Airway epithelial cell (primary cell): Measurements from ENCODE around the gene MRPL39. TPM values are rescaled to one million over a fixed set of nuclear protein-coding genes. Genes with fewer than 3 reads are reported as not detected.

ENCODE experiments used
- total RNA-seq: library from RNA; depleted of rRNA; stranded (reverse); fragments of >200 nt; gene quantifications from 2 replicates; pipeline ENCODE4 v1.2.3, GENCODE V29; 2015

Gene MRPL39
- 39.0 and 50.8 TPM in 2 replicates for total RNA-seq

DNA sequence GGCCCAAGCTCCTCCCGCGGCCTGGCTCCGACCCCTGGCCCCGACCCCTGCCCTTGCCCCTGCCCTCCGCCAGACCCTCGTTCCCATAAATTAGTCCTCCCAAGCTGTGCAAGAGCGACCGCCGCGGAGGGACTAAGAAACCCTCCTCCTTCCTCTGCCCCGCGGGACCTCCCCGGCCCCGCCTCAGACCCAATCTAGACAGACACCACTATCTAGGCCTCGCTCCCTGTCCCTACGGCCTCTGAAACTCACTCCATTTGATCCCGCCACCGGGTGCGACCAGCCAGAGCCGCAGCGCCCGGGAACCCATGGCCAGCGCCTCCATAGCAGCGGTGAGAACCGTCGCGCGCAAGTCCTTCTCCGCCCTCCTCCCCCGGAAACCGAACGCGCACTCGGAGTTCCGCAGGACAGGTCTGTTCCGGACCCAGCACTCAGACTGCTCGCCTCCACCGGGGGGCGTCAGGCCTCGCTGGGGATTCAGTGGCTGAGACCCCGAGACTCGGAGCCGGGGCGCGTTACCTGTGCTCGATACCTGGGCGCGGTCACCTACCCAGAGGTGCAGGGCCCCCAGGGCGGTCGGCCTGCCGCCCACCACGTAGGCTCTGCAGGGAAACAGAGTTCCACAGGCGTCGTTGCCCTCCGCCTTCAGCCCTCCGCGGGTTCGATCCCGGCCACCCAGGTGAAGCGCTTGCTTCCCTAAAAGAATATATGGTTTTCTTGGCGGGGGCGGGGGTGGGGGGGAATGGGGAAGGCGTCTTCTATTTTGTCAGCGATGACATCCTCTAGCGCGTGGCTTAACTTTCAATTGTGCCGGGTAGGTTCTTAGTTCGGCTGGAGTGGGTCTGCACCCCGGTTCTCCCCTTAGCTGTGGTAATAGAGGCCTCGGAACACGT, at the start of gene MRPL39:
MRPL39 (minus strand) TSS at position 331 of the 893 bp plus-strand sequence; CDS start at position 325, 6 bp downstream.

DNA sequence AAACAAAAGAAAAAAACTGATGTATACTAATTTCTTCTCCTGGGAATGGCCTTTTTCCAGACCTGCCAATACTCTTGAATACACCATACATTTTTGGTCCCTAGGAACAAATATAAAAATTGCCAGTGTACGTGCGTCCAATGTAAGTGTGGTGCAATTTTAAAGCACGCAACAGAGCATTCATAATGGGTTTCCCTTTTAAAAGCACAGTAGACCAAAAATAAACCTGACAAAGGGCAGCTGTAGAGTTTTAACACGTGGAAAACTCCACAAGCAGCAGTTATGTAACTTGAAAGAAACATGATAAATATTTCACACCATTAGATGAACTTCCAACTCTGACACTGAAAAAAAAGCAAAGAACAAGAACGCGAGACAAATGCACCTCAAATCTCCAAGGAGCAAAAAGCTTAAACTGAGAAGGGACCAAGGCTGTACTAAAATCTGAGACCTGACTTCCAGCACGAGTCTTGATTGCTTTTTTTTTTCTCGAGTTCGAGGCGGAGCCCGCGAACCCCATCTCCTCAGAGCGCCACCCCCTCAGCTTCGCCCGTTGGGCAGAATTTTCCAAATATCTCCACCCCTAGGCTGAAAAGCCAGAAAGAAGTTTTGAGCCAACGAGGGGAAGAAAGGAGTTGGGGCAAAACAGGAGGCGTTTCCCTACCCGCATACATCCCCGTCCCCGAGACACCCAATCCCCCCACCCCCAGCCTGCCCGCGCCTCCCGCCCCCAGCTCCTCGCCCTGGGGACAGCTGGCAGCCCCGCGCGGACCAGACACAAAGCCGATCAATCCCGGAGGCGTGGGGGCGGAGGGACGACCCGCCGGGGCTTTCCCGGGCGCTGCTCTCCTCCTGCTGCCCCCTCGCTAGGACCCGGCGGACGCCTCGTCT, 31.6 kb upstream of the MRPL39 start, which contains the start of gene JAM2:
JAM2 (plus strand) TSS at position 599 of the 891 bp plus-strand sequence. CDS start 564 bp downstream, outside the sequence.

Other genes with a start within 250 kb of the MRPL39 start
- 0.07 TPM in 1 of 2 replicates, not detected in the other for gene JAM2, start 31.8 kb upstream of the MRPL39 start, total RNA-seq
- gene ATP5PF, start 127.4 kb upstream of the MRPL39 start, total RNA-seq, result 80.8 and 98.7 TPM in 2 replicates
- 11.1 and 12.6 TPM in 2 replicates for gene GABPA, start 127.5 kb upstream of the MRPL39 start, total RNA-seq